Activated CD8-positive, alpha-beta T cell treated with anti-CD3 and anti-CD28 coated beads, Interleukin-2, amount 10 ng/mL, durations not matched to agents 7 days and 5 days (primary cell): ENCODE measurements around the gene RBM4. TPM values are rescaled to one million over a fixed set of nuclear protein-coding genes. Genes with fewer than 3 reads are reported as not detected.
A peak's percentile ranks its signal among the peaks of the same experiment; 100 is the strongest.

ENCODE experiments used
- ATAC-seq: fragments of 150-1000 bp; cut with Tn5 transposase; one replicate; pipeline ENCODE4 v1.10.0; 2021; ENCODE audit warnings: moderate library complexity
- CTCF ChIA-PET: fragments of 350-600 bp; sonication (Branson Sonifier 250); formaldehyde crosslinking; loops from one replicate; lab custom pipeline; 2021; ENCODE audit warnings: antibody characterized with exemption; lab: Charles Lee
- POLR2A ChIA-PET: fragments of 350-600 bp; sonication (Branson Sonifier 250); formaldehyde crosslinking; loops from one replicate; lab custom pipeline; 2021; ENCODE audit warnings: antibody characterized with exemption; lab: Charles Lee
- DNase-seq: peaks from one replicate; pipeline ENCODE4 v3.0.0-alpha.2; 2020
- H3K27ac Mint-ChIP-seq: one replicate; pipeline ENCODE4 v1.8.0; 2021; ENCODE audit warnings: mild to moderate bottlenecking, mixed read lengths
- H3K27me3 Mint-ChIP-seq: one replicate; pipeline ENCODE4 v1.8.0; 2021; ENCODE audit warnings: low read depth, mixed read lengths
- H3K36me3 Mint-ChIP-seq: one replicate; pipeline ENCODE4 v1.8.0; 2021; ENCODE audit warnings: low read depth, mixed read lengths
- H3K4me1 Mint-ChIP-seq: one replicate; pipeline ENCODE4 v1.8.0; 2021; ENCODE audit warnings: low read depth, mixed read lengths
- H3K4me3 Mint-ChIP-seq: one replicate; pipeline ENCODE4 v1.8.0; 2021; ENCODE audit warnings: mild to moderate bottlenecking, mixed read lengths
- H3K9me3 Mint-ChIP-seq: one replicate; pipeline ENCODE4 v1.8.0; 2022; ENCODE audit warnings: mixed read lengths; ENCODE audit not compliant: insufficient read depth
- total RNA-seq, 2 experiments: library from RNA; stranded (reverse); gene quantifications; one replicate each; pipeline ENCODE4 v1.2.3, GENCODE V29; 2021

The RBM4 gene
- total RNA-seq, 2 experiments from 2014 or later: 118 to 121 TPM

GRCh38 chr11:66691311-66691980 lies 52.9 kb downstream of the RBM4 start:
- Mint-ChIP-seq H3K9me3 (no peaks in the 10 kb centered on the region), H3K27ac (no peak overlapping the region), H3K36me3 (no peaks in the 10 kb centered on the region), H3K27me3 (no peaks in the 10 kb centered on the region), H3K4me3 (no peak overlapping the region), H3K4me1 (no peaks in the 10 kb centered on the region)
- DNase-seq: no peak
- ATAC-seq: no peak
- ChIA-PET POLR2A (no interaction called here), CTCF (interaction anchor here (1.8 kb wide), 1 partner anchor 13 kb away, joined by 6 read pairs; the partner anchor contains the start of gene RBM4B)

- H3K4me3 Mint-ChIP-seq: no peak overlapping the region
- POLR2A ChIA-PET: no interaction called here
- no peak for DNase-seq
Observed at GRCh38 chr11:66692446-66692845, 53.9 kb downstream of the RBM4 start.

GRCh38 chr11:66692871-66693331 lies 54.4 kb downstream of the RBM4 start:
- CTCF ChIA-PET: interaction anchor here (1.0 to 1.2 kb wide), 3 partner anchors 14 to 188 kb away, joined by 3 to 4 read pairs (median 3); no protein-coding TSS in a partner anchor
- no peaks in the 10 kb centered on the region for H3K4me1 Mint-ChIP-seq
- DNase-seq (no peak), ATAC-seq (no peak)
- POLR2A ChIA-PET: no interaction called here
- no peaks in the 10 kb centered on the region for H3K27me3 Mint-ChIP-seq
- H3K27ac Mint-ChIP-seq: no peak overlapping the region
- H3K4me3 Mint-ChIP-seq: no peak overlapping the region
- no peaks in the 10 kb centered on the region for H3K36me3 Mint-ChIP-seq
- no peaks in the 10 kb centered on the region for H3K9me3 Mint-ChIP-seq

More at GRCh38 chr11:66692446-66692845, 53.9 kb downstream of the RBM4 start:
- CTCF ChIA-PET: interaction anchor here (1.0 to 1.2 kb wide), 2 partner anchors 14 to 124 kb away, joined by 3 read pairs; no protein-coding TSS in a partner anchor
- Mint-ChIP-seq H3K36me3 (no peaks in the 10 kb centered on the region), H3K27me3 (no peaks in the 10 kb centered on the region), H3K27ac (no peak overlapping the region), H3K4me1 (no peaks in the 10 kb centered on the region), H3K9me3 (no peaks in the 10 kb centered on the region)
- no peak for ATAC-seq

- ChIA-PET CTCF (interaction anchor here (0.9 to 2.3 kb wide), 5 partner anchors 15 to 188 kb away, joined by 3 to 30 read pairs (median 4); no protein-coding TSS in a partner anchor), POLR2A (no interaction called here)
- Mint-ChIP-seq H3K27ac (no peak overlapping the region), H3K36me3 (no peaks in the 10 kb centered on the region), H3K9me3 (no peaks in the 10 kb centered on the region), H3K27me3 (no peaks in the 10 kb centered on the region), H3K4me1 (no peaks in the 10 kb centered on the region), H3K4me3 (no peak overlapping the region)
- DNase-seq (no peak), ATAC-seq (no peak)
Observed at GRCh38 chr11:66693356-66694055, 55.0 kb downstream of the RBM4 start.

- Mint-ChIP-seq H3K9me3 (no peaks in the 10 kb centered on the region), H3K4me1 (no peaks in the 10 kb centered on the region), H3K27ac (no peak overlapping the region), H3K4me3 (no peak overlapping the region), H3K27me3 (no peaks in the 10 kb centered on the region), H3K36me3 (no peaks in the 10 kb centered on the region)
- CTCF ChIA-PET: interaction anchor here (0.6 to 2.3 kb wide), 4 partner anchors 135 to 542 kb away, joined by 3 to 30 read pairs (median 4); no protein-coding TSS in a partner anchor
- POLR2A ChIA-PET: no interaction called here
- DNase-seq (no peak), ATAC-seq (no peak)
Observed at GRCh38 chr11:66694056-66694410, 55.5 kb downstream of the RBM4 start.

- H3K36me3 Mint-ChIP-seq: no peaks in the 10 kb centered on the region
Observed at GRCh38 chr11:66694732-66695207, 56.3 kb downstream of the RBM4 start.

More at GRCh38 chr11:66694732-66695207, 56.3 kb downstream of the RBM4 start:
- POLR2A ChIA-PET: no interaction called here
- H3K4me3 Mint-ChIP-seq: no peak overlapping the region
- CTCF ChIA-PET: interaction anchor here (0.6 to 2.3 kb wide), 16 partner anchors 9 to 541 kb away, joined by 3 to 30 read pairs (median 3); partner anchors contain the start of gene RCE1
- no peaks in the 10 kb centered on the region for H3K27me3 Mint-ChIP-seq
- DNase-seq (peak; percentile 83), ATAC-seq (peak; percentile 87)
- no peaks in the 10 kb centered on the region for H3K9me3 Mint-ChIP-seq
- no peak overlapping the region for H3K27ac Mint-ChIP-seq
- H3K4me1 Mint-ChIP-seq: no peaks in the 10 kb centered on the region

Other genes starting within 250 kb of the RBM4 start
- under 1 TPM; 0.18 to 0.34 TPM for gene NPAS4, start 217.7 kb upstream of the RBM4 start, total RNA-seq
- 100 to 1,000 TPM in 1 of 2 experiments, 10 to 100 TPM in 1; 93.7 to 100 TPM for gene MRPL11, start 199.9 kb upstream of the RBM4 start, total RNA-seq
- 1 to 10 TPM; 5.1 to 5.8 TPM for gene PELI3, start 171.8 kb upstream of the RBM4 start, total RNA-seq
- gene DPP3, start 158.3 kb upstream of the RBM4 start, total RNA-seq: 10 to 100 TPM; 73.3 to 79.1 TPM
- 10 to 100 TPM; 10.6 to 14.0 TPM for gene BBS1, start 128.1 kb upstream of the RBM4 start, total RNA-seq
- 10 to 100 TPM; 15.5 to 15.9 TPM for gene ZDHHC24, start 92.7 kb upstream of the RBM4 start, total RNA-seq
- not detected for gene ACTN3, start 91.8 kb upstream of the RBM4 start, total RNA-seq
- gene CTSF, start 70.1 kb upstream of the RBM4 start, total RNA-seq: under 1 TPM; 0.70 to 0.90 TPM
- gene CCDC87, start 45.6 kb upstream of the RBM4 start, total RNA-seq: under 1 TPM; 0.55 to 0.70 TPM
- gene CCS, start 45.5 kb upstream of the RBM4 start, total RNA-seq: 10 to 100 TPM; 29.3 to 32.5 TPM
- 100 to 1,000 TPM; 168 to 182 TPM for gene RBM14, start 22.1 kb upstream of the RBM4 start, total RNA-seq
- 10 to 100 TPM; 18.7 to 21.5 TPM for gene RBM4B, start 39.2 kb downstream of the RBM4 start, total RNA-seq
- gene SPTBN2, start 90.5 kb downstream of the RBM4 start, total RNA-seq: under 1 TPM in 1 of 2 experiments, not detected in 1; 0.31 TPM
- 10 to 100 TPM; 23.1 to 27.3 TPM for gene RCE1, start 204.7 kb downstream of the RBM4 start, total RNA-seq
- 10 to 100 TPM; 24.6 to 28.3 TPM for gene LRFN4, start 218.4 kb downstream of the RBM4 start, total RNA-seq